B cell (primary cell): ENCODE data around the gene APOA5. TPM values are rescaled to one million over a fixed set of nuclear protein-coding genes. Genes with fewer than 3 reads are reported as not detected.

Source experiments
- ATAC-seq: fragments of 200-7000 bp; cut with Tn5 transposase; one replicate; pipeline ENCODE4 v1.10.0; 2021; ENCODE audit warnings: low read depth, mild to moderate bottlenecking, moderate number of reproducible peaks, moderate library complexity
- CTCF ChIA-PET: fragments of 350-600 bp; sonication (Branson Sonifier 250); formaldehyde crosslinking; loops from one replicate; lab custom pipeline; 2021; ENCODE audit warnings: antibody characterized with exemption, inconsistent platforms; lab: Charles Lee
- POLR2A ChIA-PET: fragments of 350-600 bp; sonication (Branson Sonifier 250); formaldehyde crosslinking; loops from one replicate; lab custom pipeline; 2021; ENCODE audit warnings: antibody characterized with exemption; lab: Charles Lee
- DNase-seq: peaks from one replicate; pipeline ENCODE4 v3.0.0; 2013
- H2AFZ ChIP-seq: 2 replicates; pipeline ENCODE4 v1.6.1; 2012; ENCODE audit warnings: mild to moderate bottlenecking, low read depth, low read length; ENCODE audit not compliant: insufficient read depth, poor library complexity, severe bottlenecking
- H3K27ac ChIP-seq, 2 donors: 1 replicate in 1 of 2; 2 replicates in 1 of 2; pipeline ENCODE4 v1.5.1; 2012 to 2013; ENCODE audit warnings: low read length in 2 of 2, mild to moderate bottlenecking in 2 of 2, moderate library complexity in 1 of 2
- H3K27me3 ChIP-seq, 4 experiments: fragments of 200-600 bp in 1 of 4; sonication (generic) in 1 of 4; replicated peaks in 1 of 4; 1 replicate in 2 of 4; 2 replicates in 2 of 4; pipeline versions ENCODE4 v1.6.1 to v1.7.0; 2013 to 2016; ENCODE audit warnings: low read length in 3 of 4, mild to moderate bottlenecking in 2 of 4, mixed read lengths in 1 of 4, moderate library complexity in 1 of 4; ENCODE audit not compliant: insufficient read depth in 4 of 4, control insufficient read depth in 3 of 4; ENCODE audit errors: control extremely low read depth in 1 of 4
- H3K36me3 ChIP-seq, 2 experiments: replicated peaks in 1 of 2; 1 replicate in 1 of 2; 2 replicates in 1 of 2; pipeline versions ENCODE4 v1.6.1 to v1.7.1; 2013; ENCODE audit warnings: low read length in 1 of 2; ENCODE audit not compliant: insufficient read depth in 2 of 2, control insufficient read depth in 1 of 2; ENCODE audit errors: control extremely low read depth in 1 of 2, extremely low read depth in 1 of 2
- H3K4me1 ChIP-seq, 2 donors: fragments of 200-600 bp in 1 of 2; sonication (generic) in 1 of 2; 1 replicate in 1 of 2; 2 replicates in 1 of 2; pipeline versions ENCODE4 v1.5.1 to v1.6.1; 2013 to 2017; ENCODE audit warnings: low read length in 2 of 2; ENCODE audit not compliant: control insufficient read depth in 2 of 2, insufficient read depth in 2 of 2
- H3K4me2 ChIP-seq: replicated peaks from 2 replicates; pipeline ENCODE3; 2012; ENCODE audit warnings: mild to moderate bottlenecking, low read depth, low read length; ENCODE audit not compliant: poor library complexity, severe bottlenecking
- H3K4me3 ChIP-seq, 5 experiments: fragments of 200-600 bp in 1 of 5; sonication (generic) in 1 of 5; 1 replicate in 3 of 5; 2 replicates in 2 of 5; pipeline versions ENCODE4 v1.5.1 to v1.7.0; 2011 to 2016; ENCODE audit warnings: low read length in 4 of 5, mild to moderate bottlenecking in 4 of 5, low read depth in 2 of 5, control low read depth in 1 of 5, moderate library complexity in 1 of 5; ENCODE audit not compliant: insufficient read depth in 1 of 5; ENCODE audit errors: control extremely low read depth in 1 of 5, extremely low read depth in 1 of 5
- H3K79me2 ChIP-seq: fragments of 200-600 bp; sonication (generic); one replicate; pipeline ENCODE4 v1.6.0; 2016; ENCODE audit warnings: low read length; ENCODE audit not compliant: control insufficient read depth, insufficient read depth
- H3K9ac ChIP-seq: fragments of 200-600 bp; sonication (generic); 2 replicates; pipeline ENCODE4 v1.6.1; 2017; ENCODE audit warnings: mild to moderate bottlenecking, low read length, moderate library complexity
- H3K9me3 ChIP-seq, 3 donors: one replicate each; pipeline versions ENCODE4 v1.6.1 to v1.7.1; 2013; ENCODE audit warnings: low read length in 2 of 3; ENCODE audit not compliant: control insufficient read depth in 2 of 3, insufficient read depth in 1 of 3; ENCODE audit errors: control extremely low read depth in 1 of 3
- H4K20me1 ChIP-seq: 2 replicates; pipeline ENCODE4 v1.6.0; 2012; ENCODE audit warnings: mild to moderate bottlenecking, low read length; ENCODE audit not compliant: insufficient read depth, control insufficient read depth, poor library complexity, severe bottlenecking
- H3K27ac Mint-ChIP-seq: one replicate; pipeline ENCODE4 v1.8.0; 2021; ENCODE audit warnings: mixed read lengths
- H3K27me3 Mint-ChIP-seq: one replicate; pipeline ENCODE4 v1.8.0; 2021; ENCODE audit warnings: mixed read lengths
- H3K4me1 Mint-ChIP-seq: one replicate; pipeline ENCODE4 v1.8.0; 2021; ENCODE audit warnings: mixed read lengths
- H3K4me3 Mint-ChIP-seq: one replicate; pipeline ENCODE4 v1.8.0; 2021; ENCODE audit warnings: mixed read lengths
- H3K9me3 Mint-ChIP-seq: one replicate; pipeline ENCODE4 v1.8.0; 2022; ENCODE audit warnings: mixed read lengths; ENCODE audit not compliant: insufficient read depth
- EZH2 ChIP-seq: IDR thresholded peaks from 2 replicates; pipeline ENCODE4 v1.6.1; 2012; ENCODE audit warnings: borderline replicate concordance, low read depth, mild to moderate bottlenecking, moderate library complexity, low read length; ENCODE audit not compliant: insufficient read depth, poor library complexity, severe bottlenecking
- WGBS: methylation state at CpG from one replicate; pipeline ENCODE4 v1.1.5; 2013; ENCODE audit warnings: missing lambda C conversion rate; ENCODE audit not compliant: insufficient coverage; 5-methylcytosine and 5-hydroxymethylcytosine counted together
- intact Hi-C: fragments of 100-400 bp; cut with micrococcal nuclease; formaldehyde crosslinking; loops from one replicate; pipeline ENCODE4 v1.10.0; 2022
- polyA plus RNA-seq: library from polyadenylated mRNA; depleted of rRNA; stranded (reverse); fragments of >200 nt; gene quantifications from 2 replicates; pipeline ENCODE4 v1.2.3, GENCODE V29; 2012
- total RNA-seq, 2 donors: library from RNA; stranded (reverse); fragments of 120-200 nt in 1 of 2; gene quantifications; 1 replicate in 1 of 2; 2 replicates in 1 of 2; pipeline versions ENCODE4 v1.2.3 to v1.2.4, GENCODE V29; 2013 to 2022
- TF ChIP-seq, protein P1 (sequence below): fragments of 200-600 bp; IDR thresholded peaks from one replicate; pipeline ENCODE4 v1.8.0; 2022; ENCODE audit warnings: antibody characterized with exemption, mild to moderate bottlenecking

Gene APOA5
- total and polyA plus RNA-seq, 2 donors (not counting 1 experiment from before 2014, with no cell fraction given): not detected

DNA sequence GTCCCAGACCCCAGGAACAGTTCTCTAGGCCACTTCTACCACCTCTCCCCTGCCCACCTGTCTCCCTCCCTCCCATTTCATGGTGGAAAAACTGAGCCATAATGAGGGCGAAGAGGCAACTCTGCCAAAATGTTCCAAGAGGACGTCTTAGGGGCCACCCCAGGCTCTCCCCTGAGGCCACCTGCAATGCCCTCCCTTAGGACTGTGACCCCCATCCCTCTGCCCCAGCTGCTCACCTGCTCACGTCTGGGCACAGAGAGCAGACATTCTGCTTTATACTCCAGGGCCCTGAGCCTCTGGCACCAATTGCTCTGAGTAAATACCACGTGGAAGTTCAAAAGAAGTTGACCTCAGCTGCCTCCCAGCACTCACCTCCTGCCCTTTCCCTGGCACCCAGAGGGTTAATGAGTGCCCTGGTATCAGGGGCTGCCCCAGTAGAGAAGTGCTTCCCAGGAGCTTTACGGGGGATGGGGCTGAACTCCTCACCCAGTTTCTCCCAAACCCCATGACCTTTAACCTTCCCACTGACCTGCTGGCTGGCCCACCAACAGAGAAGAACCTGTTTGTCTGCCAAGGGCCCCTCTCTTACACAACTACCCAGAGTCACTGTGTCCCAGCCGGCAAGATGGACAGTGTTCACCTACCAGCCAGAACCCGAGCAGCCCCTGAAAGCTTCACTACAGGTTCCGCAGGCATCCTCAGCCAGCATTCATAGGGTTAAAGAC, 627 bp upstream of the APOA5 start:
- Mint-ChIP-seq H3K27ac (no peak overlapping the region), H3K4me1 (peaks cover 18% of the 10 kb centered on the region), H3K4me3 (no peak overlapping the region), H3K9me3 (no peaks in the 10 kb centered on the region), H3K27me3 (peaks cover 17% of the 10 kb centered on the region)
- peaks cover 12% of the 10 kb centered on the region for H3K79me2 ChIP-seq
- no peak overlapping the region for H3K4me3 ChIP-seq
- WGBS: 85% methylated on average over 5 of the region's 8 CpGs
- H2AFZ ChIP-seq: no peak overlapping the region
- H3K4me2 ChIP-seq: no peak overlapping the region
- H3K27ac ChIP-seq: no peak overlapping the region
- no peak overlapping the region for H3K9ac ChIP-seq
- no peaks in the 10 kb centered on the region for H3K36me3 ChIP-seq
- no peaks in the 10 kb centered on the region for H4K20me1 ChIP-seq
- peaks cover 0 to 10% (median 0%) of the 10 kb centered on the region in 4 experiments for H3K27me3 ChIP-seq
- H3K4me1 ChIP-seq: peaks cover 11 to 17% of the 10 kb centered on the region in 2 donors
- no peaks in the 10 kb centered on the region for H3K9me3 ChIP-seq
- ChIA-PET CTCF (interaction anchor here (1.0 to 7.1 kb wide), 6 partner anchors 9 to 434 kb away, joined by 3 to 80 read pairs (median 12); no protein-coding TSS in a partner anchor), POLR2A (interaction anchor here (0.5 kb wide), 1 partner anchor 336 kb away, joined by 3 read pairs; no protein-coding TSS in a partner anchor)
- intact Hi-C loops: loop anchor here (10.0 kb wide), 1 partner anchor 82 kb away; no protein-coding TSS in a partner anchor
- ATAC-seq (no peak), DNase-seq (no peak)
- TF ChIP-seq, protein P1, sequence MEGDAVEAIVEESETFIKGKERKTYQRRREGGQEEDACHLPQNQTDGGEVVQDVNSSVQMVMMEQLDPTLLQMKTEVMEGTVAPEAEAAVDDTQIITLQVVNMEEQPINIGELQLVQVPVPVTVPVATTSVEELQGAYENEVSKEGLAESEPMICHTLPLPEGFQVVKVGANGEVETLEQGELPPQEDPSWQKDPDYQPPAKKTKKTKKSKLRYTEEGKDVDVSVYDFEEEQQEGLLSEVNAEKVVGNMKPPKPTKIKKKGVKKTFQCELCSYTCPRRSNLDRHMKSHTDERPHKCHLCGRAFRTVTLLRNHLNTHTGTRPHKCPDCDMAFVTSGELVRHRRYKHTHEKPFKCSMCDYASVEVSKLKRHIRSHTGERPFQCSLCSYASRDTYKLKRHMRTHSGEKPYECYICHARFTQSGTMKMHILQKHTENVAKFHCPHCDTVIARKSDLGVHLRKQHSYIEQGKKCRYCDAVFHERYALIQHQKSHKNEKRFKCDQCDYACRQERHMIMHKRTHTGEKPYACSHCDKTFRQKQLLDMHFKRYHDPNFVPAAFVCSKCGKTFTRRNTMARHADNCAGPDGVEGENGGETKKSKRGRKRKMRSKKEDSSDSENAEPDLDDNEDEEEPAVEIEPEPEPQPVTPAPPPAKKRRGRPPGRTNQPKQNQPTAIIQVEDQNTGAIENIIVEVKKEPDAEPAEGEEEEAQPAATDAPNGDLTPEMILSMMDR: no peak
- TF ChIP-seq EZH2: no peak
